ENCODE measurements around the gene BOK.
A peak's percentile ranks its signal among the peaks of the same experiment; 100 is the strongest.

BOK gene

DNA sequence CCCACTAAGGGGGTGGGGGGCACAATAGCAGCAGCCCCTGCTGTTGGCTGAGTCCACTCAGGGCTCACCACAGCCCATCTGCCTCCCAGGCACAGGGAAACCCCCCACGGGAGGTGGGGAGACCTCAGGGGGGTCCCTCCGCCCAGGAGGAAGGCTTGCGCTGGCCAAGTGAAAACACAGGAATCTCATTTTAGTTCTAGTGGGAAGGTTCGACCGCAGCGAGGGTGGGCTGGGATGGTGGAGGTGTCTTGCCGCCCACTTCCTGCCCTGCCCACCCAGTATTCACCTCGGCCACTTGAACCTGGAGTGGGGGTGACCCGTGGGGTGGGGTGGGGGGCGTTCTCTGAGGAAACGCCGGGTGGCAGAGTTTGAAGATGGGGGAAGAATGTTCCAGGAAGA lies 6.9 kb upstream of the BOK start:
- peak; percentile 12 for DNase-seq (ENCODE audit: insufficient read length)
- TF ChIP-seq TAF1 (IDR thresholded peaks at IDR 0.05; ENCODE audit: borderline replicate concordance, low read depth, low read length) (no peak), POLR2AphosphoS5 (IDR thresholded peaks at IDR 0.05; ENCODE audit: low read depth, low read length) (no peak), POLR2A (IDR thresholded peaks at IDR 0.05; ENCODE audit: low read depth, low read length) (no peak)
- FAIRE-seq = no peak

DNA sequence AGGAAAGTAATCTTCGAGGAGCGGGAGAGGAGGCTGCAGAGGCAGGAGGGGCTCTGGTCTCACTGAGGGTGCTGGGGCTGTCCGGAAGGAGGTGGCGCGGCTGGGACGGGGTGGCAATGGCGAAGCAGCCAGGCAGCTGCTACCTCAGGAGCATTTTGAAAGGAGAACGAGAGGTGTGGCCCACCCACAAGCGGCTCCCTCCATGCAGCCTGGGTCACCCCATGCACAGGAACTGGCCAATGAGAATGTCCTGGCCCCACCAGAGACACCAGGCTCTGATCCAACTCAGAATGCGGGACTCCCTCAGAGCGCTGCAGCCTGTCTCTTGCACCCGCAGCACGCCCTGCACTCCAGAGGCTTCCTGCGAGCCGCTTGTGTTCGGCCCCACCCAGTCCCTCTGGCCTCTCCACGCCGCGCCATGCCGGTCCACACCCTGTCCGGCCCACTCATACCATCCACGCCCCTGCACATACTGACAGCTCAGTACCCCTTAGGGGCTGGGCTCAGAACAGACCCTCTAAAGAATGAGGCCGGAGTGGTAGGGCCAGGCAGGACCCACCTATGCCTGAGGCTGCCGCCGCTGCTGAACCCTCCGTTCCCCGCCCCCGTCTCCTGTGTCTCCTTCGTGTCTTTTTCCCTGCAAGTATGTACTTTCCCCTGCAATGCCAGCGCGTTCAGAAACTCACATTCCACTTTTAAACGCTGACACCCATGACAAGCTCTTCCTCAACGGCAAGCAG lies 6.4 kb upstream of the BOK start:
- TF ChIP-seq TAF1 (IDR thresholded peaks at IDR 0.05; ENCODE audit: borderline replicate concordance, low read depth, low read length) (no peak), POLR2A (IDR thresholded peaks at IDR 0.05; ENCODE audit: low read depth, low read length) (no peak), POLR2AphosphoS5 (IDR thresholded peaks at IDR 0.05; ENCODE audit: low read depth, low read length) (no peak)
- DNase-seq (ENCODE audit: insufficient read length) (no peak), FAIRE-seq (no peak)

DNA sequence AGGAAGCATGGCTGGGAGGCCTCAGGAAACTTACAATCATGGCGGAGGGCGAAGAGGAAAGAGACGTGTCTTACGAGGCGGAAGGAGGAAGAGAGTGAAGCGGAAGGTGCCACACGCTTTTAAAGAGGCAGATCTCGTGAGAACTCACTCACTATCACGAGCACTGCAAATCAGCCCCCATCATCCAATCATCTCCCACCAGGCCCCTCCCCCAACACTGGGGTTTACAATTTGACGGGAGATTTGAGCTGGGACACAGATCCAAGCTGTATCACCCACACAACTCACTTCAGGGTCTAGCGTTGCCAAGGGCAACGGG lies 5.1 kb upstream of the BOK start:
- TF ChIP-seq POLR2A (IDR thresholded peaks at IDR 0.05; ENCODE audit: low read depth, low read length) = no peak
- DNase-seq (ENCODE audit: insufficient read length) (no peak), FAIRE-seq (no peak)

DNA sequence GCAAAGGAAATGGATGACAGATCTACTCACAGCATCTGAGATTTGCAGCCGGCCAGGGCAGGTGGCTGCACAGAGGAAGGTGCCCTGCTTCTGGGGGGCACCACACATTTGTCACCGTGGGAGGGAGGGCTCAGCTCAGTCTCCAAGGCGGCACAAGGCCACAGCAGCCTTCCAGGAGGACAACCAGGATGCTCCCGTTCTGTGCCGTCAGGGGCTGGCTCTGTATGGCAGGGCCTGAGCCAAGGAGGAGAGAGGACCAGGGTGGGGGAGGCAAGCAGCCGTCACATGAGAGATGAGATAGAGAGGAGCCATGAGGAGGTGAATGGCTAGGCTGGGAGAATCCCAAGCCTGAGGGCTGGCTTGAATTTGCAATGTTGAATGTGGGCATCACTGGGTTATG lies 4.6 kb upstream of the BOK start:
- TF ChIP-seq POLR2AphosphoS5 (IDR thresholded peaks at IDR 0.05; ENCODE audit: low read depth, low read length) = no peak
- TF ChIP-seq POLR2A (IDR thresholded peaks at IDR 0.05; ENCODE audit: low read depth, low read length) = no peak
- TF ChIP-seq TAF1 (IDR thresholded peaks at IDR 0.05; ENCODE audit: borderline replicate concordance, low read depth, low read length) = no peak
- DNase-seq (ENCODE audit: insufficient read length) (peak; percentile 15), FAIRE-seq (no peak)

DNA sequence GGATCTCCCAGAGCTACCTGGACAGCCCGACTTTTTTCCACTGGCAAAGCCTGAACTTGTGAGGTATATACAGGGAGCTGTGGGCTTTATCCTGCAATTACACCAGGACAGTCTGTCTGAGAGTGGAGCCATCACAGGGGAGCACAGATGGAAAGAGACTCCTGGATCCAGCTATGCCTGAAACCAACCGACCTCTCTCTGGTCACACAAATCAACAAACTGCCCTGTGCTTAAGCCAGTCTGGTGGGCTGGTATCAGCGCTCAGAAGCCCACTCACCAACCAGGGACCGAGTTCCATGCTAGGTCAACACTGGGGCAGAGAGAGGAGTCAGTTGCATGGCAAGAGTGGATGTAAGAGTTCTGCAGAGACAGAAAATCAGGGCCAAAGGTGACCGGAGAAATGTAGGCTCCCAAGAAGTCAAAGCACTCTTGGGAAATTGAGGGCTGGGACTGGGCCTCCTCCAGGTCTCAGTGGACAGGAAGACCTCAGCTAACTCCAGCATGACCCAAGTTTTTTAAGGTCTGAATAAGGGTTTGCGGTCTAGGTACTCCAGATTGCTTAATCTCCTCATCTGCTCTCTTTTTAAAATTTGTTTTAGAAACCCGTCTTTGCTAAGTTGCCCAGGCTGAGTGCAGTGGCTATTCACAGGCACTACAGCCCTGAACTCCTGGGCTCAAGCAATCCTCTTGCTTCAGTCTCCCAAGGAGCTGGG lies 3.8 kb upstream of the BOK start:
- TF ChIP-seq POLR2AphosphoS5 (IDR thresholded peaks at IDR 0.05; ENCODE audit: low read depth, low read length) (no peak), POLR2A (IDR thresholded peaks at IDR 0.05; ENCODE audit: low read depth, low read length) (no peak), TAF1 (IDR thresholded peaks at IDR 0.05; ENCODE audit: borderline replicate concordance, low read depth, low read length) (no peak)
- no peak for FAIRE-seq
- no peak for DNase-seq (ENCODE audit: insufficient read length)

DNA sequence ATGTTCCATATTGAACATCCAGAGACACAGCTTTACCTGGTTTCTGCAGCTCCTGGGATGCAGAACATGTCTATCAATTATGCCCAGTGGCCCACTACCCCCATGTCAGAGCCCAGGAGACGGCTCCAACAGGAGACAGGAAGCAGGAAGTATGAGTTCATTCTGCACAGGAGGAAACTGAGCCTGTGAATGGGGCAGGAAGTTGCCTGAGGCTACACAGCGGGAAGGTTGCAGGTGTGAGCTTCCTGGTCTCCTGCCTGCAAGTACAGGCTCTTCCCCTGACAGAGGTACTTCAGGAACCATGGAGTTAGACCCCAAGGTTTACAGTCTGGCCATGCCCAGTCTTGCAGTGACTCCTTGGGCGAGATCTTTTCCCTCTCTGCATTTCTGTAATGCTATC lies 2.8 kb upstream of the BOK start:
- TF ChIP-seq POLR2AphosphoS5 (IDR thresholded peaks at IDR 0.05; ENCODE audit: low read depth, low read length) (no peak), POLR2A (IDR thresholded peaks at IDR 0.05; ENCODE audit: low read depth, low read length) (no peak), TAF1 (IDR thresholded peaks at IDR 0.05; ENCODE audit: borderline replicate concordance, low read depth, low read length) (no peak)
- FAIRE-seq (no peak), DNase-seq (ENCODE audit: insufficient read length) (no peak)

DNA sequence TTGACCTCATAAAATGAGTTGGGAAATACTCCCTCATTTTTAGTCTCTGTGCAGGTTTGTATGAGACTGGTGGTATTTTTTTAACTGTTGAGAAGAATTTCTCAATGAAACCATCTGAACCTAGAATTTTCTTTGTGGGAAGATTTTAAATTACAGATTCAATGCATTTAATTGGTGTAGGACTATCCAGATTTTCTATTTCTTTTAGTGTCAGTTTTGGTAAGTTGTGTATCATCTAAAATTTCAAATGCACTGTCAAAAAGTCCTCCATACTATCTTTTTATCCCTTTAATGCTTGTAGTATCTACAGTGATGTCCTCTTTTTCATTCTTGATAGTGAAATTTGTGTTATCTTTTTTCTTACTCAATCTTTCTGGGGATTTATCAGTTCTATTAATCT lies 1.8 kb upstream of the BOK start:
- DNase-seq (ENCODE audit: insufficient read length) (no peak), FAIRE-seq (no peak)
- no peak for TF ChIP-seq TAF1 (IDR thresholded peaks at IDR 0.05; ENCODE audit: borderline replicate concordance, low read depth, low read length)
- TF ChIP-seq POLR2AphosphoS5 (IDR thresholded peaks at IDR 0.05; ENCODE audit: low read depth, low read length) = no peak
- no peak for TF ChIP-seq POLR2A (IDR thresholded peaks at IDR 0.05; ENCODE audit: low read depth, low read length)

DNA sequence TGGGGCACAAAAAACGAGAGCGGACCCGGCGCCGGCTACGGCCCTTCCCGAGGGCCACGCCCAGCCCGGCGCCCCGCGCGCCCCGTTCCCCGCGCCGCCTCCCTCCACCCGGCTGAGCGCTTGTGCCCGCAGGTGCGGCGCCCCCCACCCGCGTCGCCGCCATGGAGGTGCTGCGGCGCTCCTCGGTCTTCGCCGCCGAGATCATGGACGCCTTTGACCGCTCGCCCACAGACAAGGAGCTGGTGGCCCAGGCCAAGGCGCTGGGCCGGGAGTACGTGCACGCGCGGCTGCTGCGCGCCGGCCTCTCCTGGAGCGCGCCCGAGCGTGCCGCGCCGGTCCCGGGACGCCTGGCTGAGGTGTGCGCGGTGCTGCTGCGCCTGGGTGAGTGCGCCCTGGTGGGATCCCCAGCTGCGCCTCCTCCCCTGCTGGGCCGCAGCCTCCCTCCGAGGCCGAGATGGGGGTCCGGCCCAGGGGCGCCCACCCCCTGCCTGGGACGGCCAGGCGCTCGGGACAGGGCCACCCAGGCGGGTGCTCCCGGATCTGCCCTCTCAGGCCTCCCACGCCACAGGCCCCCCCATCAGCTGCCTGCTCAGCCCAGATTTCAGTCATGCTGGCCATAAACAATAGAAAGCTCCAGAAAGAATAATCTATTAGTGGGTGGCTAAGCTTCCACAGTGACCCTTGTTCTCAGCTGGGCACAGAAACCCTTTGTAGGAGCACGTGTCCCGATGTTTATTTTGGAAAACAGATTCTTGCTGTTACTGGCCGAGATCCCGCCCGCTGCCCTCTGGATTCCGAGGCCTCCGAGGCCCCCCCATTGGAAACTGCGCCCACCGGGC lies 997 bp downstream of the BOK start:
- TF ChIP-seq POLR2A (IDR thresholded peaks at IDR 0.05; ENCODE audit: low read depth, low read length) (no peak), TAF1 (IDR thresholded peaks at IDR 0.05; ENCODE audit: borderline replicate concordance, low read depth, low read length) (no peak), POLR2AphosphoS5 (IDR thresholded peaks at IDR 0.05; ENCODE audit: low read depth, low read length) (no peak)
- FAIRE-seq (no peak), DNase-seq (ENCODE audit: insufficient read length) (peak; percentile 42)

DNA sequence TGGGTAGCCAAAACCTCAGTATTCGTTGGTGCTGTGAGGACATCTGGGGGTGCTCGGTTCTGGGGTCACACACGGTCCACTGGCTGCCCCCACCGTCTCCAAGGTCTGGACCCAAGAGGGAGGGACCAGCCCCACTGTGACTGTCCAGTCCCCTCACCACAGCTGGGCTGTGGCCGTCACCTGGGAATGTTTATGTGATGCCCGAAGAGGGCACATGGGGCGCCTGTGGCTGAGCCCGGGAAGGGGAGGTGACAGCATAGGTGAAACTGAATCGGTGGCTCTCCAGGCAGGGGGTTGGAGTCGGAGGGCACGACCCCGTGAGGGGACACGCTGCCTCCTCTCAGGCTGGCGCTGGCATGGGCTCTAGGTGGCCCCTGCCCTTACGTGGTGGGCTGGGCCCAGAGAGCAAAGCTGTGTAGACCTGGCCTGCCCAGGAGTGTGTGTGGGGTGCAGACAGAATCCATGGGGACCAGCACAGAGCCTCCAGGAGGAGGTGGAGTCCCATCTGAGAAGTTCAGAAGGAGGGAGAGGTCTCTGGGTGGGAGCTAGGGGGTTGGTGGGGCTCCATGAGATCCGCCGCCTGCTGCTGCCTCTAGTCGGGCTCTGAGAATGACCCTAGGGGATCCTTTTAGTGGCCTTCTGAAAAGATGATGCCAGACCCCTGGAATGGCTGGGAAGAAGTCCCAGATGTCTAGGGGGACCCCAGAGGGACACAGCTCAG lies 1.8 kb downstream of the BOK start:
- DNase-seq (ENCODE audit: insufficient read length) (no peak), FAIRE-seq (no peak)
- TF ChIP-seq POLR2A (IDR thresholded peaks at IDR 0.05; ENCODE audit: low read depth, low read length) (no peak), POLR2AphosphoS5 (IDR thresholded peaks at IDR 0.05; ENCODE audit: low read depth, low read length) (no peak), TAF1 (IDR thresholded peaks at IDR 0.05; ENCODE audit: borderline replicate concordance, low read depth, low read length) (no peak)

DNA sequence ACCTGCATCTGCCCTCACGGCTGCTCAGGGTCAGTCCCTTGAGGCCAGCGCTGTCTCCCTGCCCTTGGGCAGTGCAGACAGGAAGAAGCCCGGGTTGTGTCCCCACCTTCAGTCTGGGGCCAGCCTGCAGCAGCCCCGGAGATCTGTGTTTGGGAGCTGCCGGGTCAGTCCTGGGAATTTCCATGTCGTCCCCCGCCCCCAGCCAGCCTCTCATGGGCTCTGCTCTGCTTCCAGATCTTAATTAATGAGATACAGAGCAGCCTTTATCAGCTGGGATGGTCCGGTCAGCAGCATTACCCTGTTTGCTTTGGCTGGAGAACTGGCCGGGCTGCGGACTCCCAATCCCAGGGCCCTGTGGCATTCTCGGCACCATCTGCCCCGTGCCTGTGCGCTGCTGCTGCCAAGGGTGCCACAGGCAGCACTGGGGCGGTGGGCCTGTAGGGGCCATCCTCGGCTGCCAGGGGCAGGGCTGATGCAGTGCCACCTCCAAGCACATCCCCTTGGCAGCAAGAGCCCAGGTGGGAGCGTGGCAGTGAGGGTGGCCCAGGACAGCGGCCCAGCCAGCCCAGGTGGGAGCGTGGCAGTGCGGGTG lies 2.4 kb downstream of the BOK start:
- FAIRE-seq (no peak), DNase-seq (ENCODE audit: insufficient read length) (peak; percentile 22)
- no peak for TF ChIP-seq POLR2AphosphoS5 (IDR thresholded peaks at IDR 0.05; ENCODE audit: low read depth, low read length)
- TF ChIP-seq POLR2A (IDR thresholded peaks at IDR 0.05; ENCODE audit: low read depth, low read length) = no peak
- no peak for TF ChIP-seq TAF1 (IDR thresholded peaks at IDR 0.05; ENCODE audit: borderline replicate concordance, low read depth, low read length)

DNA sequence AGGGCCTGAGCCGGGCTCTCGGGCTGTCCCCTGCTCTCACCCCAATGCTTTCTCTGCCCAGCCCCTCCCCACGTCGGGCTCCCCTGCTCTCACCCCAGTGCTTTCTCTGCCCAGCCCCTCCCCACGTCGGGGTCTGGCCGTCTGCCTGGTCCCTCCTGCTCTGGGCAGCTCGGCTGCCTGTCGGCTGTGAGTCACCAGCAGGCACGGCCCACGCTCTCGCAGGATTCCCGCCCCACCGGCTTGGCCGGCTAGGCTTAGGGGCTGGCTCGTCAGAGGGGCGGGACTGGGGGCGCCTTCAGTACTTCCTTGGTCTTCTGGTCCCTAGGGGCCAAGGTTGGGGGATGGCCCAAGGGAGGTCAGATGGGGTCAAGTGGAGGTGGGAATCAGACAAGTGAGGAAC lies 3.3 kb downstream of the BOK start:
- DNase-seq (ENCODE audit: insufficient read length) (no peak), FAIRE-seq (no peak)
- TF ChIP-seq POLR2AphosphoS5 (IDR thresholded peaks at IDR 0.05; ENCODE audit: low read depth, low read length) = no peak
- no peak for TF ChIP-seq TAF1 (IDR thresholded peaks at IDR 0.05; ENCODE audit: borderline replicate concordance, low read depth, low read length)
- TF ChIP-seq POLR2A (IDR thresholded peaks at IDR 0.05; ENCODE audit: low read depth, low read length) = no peak

Measured in GM12892 (cell line).